ENCODE results near the gene CHAF1A.

The CHAF1A gene

GRCh38 chr19:4457654-4458395 lies 55.4 kb downstream of the CHAF1A start, which contains the start of gene UBXN6:
TSS of gene UBXN6 (minus strand) at chr19:4457794. CDS start at chr19:4457697, 97 bp downstream.
- peak; percentile 99 for DNase-seq

DNA sequence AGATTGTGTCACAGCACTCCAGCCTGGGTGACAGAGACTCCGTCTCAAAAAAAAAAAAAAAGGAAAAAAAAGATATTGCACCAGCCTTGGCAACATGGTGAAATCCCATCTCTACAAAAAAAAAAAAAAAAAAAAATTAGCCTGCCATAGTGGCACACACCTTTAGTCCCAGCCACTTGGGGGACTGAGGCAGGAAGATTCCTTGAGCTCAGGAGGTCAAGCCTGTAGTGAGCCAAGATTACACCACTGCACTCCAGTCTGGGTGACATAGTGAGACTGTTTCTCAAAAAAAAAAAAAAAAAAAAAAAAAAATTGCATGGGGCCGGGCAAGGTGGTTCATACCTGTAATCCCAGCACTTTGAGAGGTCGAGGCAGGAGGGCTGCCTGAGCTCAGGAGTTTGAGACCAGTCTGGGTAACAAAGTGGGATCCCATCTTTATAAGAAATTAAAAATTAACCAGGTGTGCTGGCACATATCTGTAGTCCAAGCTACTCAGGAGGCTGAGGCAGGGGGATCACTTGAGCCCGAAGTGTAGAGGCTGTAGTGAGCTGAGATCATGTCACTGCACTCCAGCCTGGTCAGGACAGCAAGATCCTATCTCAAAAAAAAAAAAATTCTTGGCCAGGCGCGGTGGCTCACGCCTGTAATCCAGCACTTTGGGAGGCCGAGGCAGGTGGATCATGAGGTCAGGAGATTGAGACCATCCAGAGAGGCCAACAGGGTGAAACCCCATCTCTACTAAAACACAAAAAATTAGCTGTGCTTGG lies 62.6 kb downstream of the CHAF1A start:
- no peak for DNase-seq

DNA sequence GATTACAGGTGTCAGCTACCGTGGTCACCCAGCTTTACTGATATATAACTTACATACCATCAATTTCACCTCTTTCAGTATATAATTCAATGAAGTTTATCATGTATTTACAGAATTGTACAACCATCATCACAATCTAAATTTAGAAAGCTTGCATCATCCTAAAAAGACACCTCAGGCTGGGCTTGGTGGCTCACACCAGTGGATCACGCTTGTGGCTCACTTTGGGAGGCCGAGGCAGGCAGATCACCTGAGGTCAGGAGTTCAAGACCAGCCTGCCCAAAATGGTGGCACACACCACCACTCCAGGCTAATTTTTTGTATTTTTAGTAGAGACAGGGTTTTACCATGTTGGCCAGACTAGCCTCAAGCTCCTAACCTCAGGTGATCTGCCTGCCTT lies 65.4 kb downstream of the CHAF1A start:
- no peak for DNase-seq

- peak; percentile 100 for DNase-seq
Measured at GRCh38 chr19:4471403-4472173, 69.1 kb downstream of the CHAF1A start.

GRCh38 chr19:4472174-4472974 lies 69.9 kb downstream of the CHAF1A start, which contains the start of gene HDGFL2:
TSS of gene HDGFL2 (plus strand) at chr19:4472297. CDS start at chr19:4472351, 54 bp downstream.
- no peak for DNase-seq

DNA sequence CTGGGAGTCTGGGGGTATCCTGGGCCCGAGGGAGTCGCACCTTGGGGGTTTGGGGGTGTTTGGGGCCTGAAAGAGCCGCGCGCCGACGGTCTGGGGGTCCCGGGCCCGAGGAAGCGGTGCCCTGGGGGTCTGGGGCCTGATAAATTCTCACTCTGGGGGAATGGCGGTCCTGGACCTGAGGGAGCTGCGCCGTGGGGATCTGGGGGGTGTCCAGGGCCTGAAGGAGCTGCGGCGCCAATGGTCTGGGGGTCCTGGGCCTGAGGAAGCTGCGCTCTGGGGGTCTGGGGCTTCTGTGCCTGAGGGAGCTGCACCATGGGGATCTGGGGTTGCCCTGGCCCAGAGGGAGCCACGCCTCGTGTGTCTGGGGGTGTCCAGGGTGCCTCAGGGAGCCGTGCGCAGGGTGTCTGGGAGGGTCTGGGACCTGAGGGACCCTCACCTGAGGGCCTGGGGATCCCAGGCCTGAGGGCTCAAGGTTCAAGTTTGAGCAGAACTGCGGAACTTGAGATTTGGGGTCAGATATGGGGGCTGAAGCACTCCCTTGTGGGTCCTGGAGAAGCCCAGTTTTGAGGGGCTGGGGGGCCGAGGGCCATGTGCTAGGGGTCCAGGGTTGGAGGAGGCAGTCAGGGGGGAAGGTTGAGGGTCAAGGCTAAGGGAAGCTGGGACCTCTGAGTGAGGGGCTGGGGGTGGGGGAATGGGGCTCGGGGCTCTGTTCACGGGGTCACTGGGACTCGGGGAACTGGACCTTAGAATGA lies 70.7 kb downstream of the CHAF1A start:
- DNase-seq = no peak

DNA sequence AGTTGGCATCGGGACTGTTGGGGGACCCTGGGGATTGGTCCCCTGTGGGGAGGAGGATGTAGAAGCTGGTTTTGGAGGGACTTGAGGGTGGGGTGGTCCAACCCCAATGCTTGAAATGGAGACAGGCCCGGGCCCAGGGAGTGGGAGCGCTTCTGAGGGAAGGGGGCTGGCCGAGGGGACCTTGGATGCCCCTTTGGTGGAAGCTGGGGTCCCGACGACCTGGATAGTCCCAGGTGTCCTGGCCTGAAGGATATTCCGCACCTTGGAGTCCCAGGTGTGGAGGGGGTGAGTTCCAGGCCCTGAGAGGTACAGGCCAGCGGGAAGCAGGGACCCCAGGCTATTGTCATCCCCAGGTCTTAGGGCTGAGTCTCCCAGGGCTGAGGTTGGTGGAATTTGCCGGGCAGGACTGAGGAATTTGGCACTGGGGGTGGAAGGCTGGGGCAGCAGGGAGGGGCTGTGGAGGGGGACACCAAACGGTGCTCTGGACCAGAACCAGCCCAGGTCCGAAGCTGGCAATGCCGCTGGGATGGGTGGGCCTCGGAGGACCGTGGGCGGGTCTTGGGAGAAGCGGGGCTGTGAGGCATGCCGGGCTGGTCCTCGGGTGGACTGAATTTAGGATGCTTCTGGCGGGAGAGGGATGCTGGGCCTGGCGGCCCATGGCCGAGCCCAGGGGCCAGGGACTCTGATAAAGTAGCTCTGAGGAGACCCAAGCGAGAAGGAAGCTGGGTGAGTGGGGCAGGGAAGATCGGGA lies 71.5 kb downstream of the CHAF1A start:
- DNase-seq = no peak

- no peak for DNase-seq
Measured at GRCh38 chr19:4474514-4475022, 72.1 kb downstream of the CHAF1A start.

DNA sequence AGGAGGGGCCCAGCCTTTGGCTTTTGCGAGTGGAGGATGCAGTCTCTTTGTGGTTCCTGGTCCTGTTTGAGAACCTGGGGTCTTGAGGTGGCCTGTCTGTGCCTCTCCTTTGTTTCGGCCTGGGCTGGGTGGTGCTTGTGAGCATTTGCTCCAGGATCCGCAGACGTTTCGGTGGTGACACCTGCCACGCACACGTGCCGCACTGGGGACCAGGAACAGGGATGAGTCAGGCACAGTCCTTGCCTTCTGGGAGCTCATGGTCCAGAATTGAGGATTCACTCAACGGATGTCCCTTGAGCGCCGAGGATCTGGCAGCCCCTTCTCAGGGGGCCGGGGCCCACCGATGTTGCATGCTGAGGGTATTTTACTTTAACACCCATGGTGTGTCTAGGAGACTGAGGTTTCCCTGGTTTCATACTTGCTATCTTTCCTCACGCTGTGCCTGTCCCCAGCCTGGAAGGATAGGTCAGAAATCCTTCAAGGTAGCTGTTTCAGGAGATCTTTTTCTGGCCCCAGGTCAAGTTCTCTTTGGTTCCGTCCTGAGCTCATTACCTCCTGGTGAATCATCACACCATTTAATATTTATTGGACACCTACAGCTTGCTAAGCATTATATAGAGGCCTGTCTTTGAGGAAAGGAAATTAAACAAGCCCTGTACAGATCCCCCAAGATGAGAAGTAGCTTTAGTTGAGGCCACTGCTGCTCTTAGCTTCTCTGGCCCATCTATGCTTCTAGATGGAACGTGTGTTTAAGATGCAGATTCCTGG lies 74.8 kb downstream of the CHAF1A start:
- DNase-seq = no peak

DNA sequence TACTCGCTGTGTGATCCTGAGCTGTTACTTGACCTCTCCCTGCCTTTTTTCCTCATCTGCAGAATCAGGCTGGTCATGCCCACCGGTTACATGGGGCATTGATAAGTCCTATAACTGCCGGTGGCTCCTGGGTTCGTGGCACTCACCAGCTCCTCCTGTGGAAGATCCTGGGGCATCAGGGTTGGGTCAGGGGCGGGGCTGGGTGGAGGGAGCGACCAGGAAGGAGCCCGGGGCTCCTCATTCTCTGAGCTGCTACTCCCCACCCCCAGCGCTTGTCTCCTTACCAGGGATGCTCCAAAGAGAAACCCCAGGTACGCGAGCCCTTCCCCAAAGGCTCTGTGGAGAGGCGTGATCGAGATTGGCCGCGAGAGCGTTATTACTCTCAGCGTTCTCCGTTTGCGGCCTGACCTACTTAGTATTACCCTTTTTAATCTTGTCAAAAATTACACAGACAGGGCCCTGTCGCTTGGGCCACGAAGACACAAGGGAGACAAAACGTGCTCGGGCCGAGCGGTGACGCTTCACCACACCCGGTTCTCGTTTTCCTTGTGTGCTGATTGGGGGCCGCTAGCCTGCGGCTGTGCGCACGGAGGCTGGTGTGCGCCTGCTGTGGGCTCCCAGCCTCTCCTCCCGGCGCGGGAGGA lies 80.4 kb downstream of the CHAF1A start:
- DNase-seq = no peak

GRCh38 chr19:4483385-4483784 lies 80.9 kb downstream of the CHAF1A start:
- DNase-seq = no peak

DNA sequence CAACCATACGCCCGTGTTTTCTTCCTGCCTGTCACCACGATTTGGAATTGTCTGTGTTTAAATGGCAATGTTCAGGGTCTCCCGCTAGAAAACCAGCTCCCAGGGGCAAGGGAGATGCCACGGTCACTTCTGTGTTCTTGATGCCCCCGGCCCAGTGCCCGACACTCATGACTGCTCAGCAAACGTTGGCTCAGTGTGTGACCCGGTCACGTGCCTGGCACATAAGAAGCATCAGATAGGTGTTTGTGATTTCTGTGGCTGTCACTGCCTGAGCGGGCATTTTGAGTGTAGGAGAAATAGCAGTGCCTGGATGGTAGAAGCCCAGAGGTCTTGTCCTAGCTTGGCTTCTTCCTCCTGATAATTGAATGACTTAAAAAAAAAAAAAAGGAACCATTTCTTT lies 85.1 kb downstream of the CHAF1A start:
- no peak for DNase-seq

- no peak for DNase-seq
Measured at GRCh38 chr19:4488496-4488895, 86.1 kb downstream of the CHAF1A start.

DNA sequence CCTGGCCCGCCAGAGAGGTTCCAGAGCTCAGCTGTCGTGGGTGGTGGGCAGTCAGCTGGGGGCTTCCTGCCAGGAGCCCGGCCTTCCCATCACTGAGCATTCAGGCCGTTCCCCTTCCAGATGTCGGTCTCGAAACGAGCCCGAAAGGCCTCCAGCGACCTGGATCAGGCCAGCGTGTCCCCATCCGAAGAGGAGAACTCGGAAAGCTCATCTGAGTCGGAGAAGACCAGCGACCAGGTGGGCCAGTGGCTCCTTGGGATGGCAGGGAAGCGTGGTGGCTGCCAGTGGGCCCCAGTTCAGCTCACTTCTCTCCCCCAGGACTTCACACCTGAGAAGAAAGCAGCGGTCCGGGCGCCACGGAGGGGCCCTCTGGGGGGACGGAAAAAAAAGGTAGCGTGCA lies 89.0 kb downstream of the CHAF1A start:
- DNase-seq = no peak

DNA sequence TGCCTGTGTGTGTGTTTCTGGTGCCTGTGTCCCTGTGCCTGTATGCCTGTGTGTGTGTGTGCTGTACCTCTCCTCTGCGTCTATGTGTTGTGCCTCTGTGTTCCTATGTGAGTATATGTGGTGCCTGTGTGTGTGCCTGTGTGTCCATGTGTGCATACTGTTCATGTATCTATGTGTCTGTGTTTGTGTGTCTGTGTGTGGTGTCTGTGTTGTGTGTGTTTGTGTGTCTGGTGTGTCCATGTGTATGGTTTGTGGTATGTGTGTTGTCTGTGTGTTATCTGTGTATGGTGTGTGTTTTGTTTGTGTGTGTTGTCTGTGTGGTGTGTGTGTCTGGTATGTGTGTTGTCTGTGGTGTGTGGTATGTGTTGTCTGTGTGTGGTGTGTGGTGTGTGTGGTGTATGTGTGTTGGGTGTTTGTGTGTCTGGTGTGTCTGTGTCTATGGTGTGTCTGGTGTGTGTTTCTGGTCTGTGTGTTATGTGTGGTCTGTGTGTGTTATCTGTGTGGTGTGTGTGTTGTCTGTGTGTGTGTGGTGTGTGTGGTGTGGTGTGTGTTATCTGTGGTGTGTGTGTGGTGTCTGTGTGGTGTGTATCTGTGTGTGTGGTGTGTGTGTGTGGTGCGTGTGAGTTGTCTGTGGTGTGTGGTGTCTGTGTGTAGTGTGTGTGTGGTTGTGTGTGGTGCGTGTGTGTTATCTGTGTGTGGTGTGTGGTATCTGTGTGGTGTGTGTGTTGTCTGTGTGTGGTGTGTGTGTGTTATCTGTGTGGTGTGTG lies 90.1 kb downstream of the CHAF1A start:
- no peak for DNase-seq

Data from DMS53 (cell line).